Liver (tissue), 9 donors: Measurements from ENCODE around the gene DGKB. TPM values are rescaled to one million over a fixed set of nuclear protein-coding genes. Genes with fewer than 3 reads are reported as not detected.

ENCODE experiments used
- DNase-seq: peaks from one replicate; pipeline ENCODE4 v3.0.0-alpha.2; 2017; ENCODE audit warnings: low spot score
- H3K27ac ChIP-seq, 2 donors: one replicate each; pipeline ENCODE4 v1.7.0; 2013; ENCODE audit warnings: inconsistent platforms in 2 of 2, low read length in 2 of 2, control low read depth in 1 of 2, low read depth in 1 of 2, mild to moderate bottlenecking in 1 of 2
- H3K27me3 ChIP-seq, 4 donors: one replicate each; pipeline versions ENCODE4 v1.6.1 to v1.7.0; 2013; ENCODE audit warnings: low read length in 3 of 4, inconsistent platforms in 1 of 4, mild to moderate bottlenecking in 1 of 4, moderate library complexity in 1 of 4; ENCODE audit not compliant: control insufficient read depth in 4 of 4, insufficient read depth in 4 of 4
- H3K36me3 ChIP-seq, 4 donors: one replicate each; pipeline versions ENCODE4 v1.6.1 to v1.7.0; 2013; ENCODE audit warnings: low read length in 3 of 4, mild to moderate bottlenecking in 3 of 4, low read depth in 1 of 4, moderate library complexity in 1 of 4; ENCODE audit not compliant: control insufficient read depth in 4 of 4, insufficient read depth in 3 of 4
- H3K4me1 ChIP-seq, 4 donors: one replicate each; pipeline versions ENCODE4 v1.6.1 to v1.7.0; 2013; ENCODE audit warnings: low read length in 3 of 4, mild to moderate bottlenecking in 3 of 4, moderate library complexity in 1 of 4; ENCODE audit not compliant: control insufficient read depth in 4 of 4, insufficient read depth in 4 of 4
- H3K4me3 ChIP-seq, 3 donors: one replicate each; pipeline versions ENCODE4 v1.6.1 to v1.7.0; 2013; ENCODE audit warnings: low read length in 3 of 3, control low read depth in 1 of 3, low read depth in 1 of 3, mild to moderate bottlenecking in 1 of 3
- H3K9ac ChIP-seq, 2 donors: one replicate each; pipeline ENCODE4 v1.7.0; 2013; ENCODE audit warnings: low read length in 2 of 2, mild to moderate bottlenecking in 2 of 2, moderate library complexity in 2 of 2, control low read depth in 1 of 2, low read depth in 1 of 2
- H3K9me3 ChIP-seq, 4 donors: one replicate each; pipeline versions ENCODE4 v1.6.1 to v1.7.0; 2013; ENCODE audit warnings: low read length in 3 of 4; ENCODE audit not compliant: control insufficient read depth in 4 of 4
- CTCF ChIP-seq: fragments of 150-350 bp; IDR thresholded peaks from 2 replicates; pipeline ENCODE4 v1.5.1; 2017; ENCODE audit warnings: improper control_type of control experiment, low read depth, low read length; ENCODE audit not compliant: missing input control
- EGR1 ChIP-seq, 2 donors: IDR thresholded peaks; 2 replicates each; pipeline ENCODE4 v1.6.1; 2016 to 2018; ENCODE audit warnings: antibody characterized with exemption in 2 of 2, low read depth in 2 of 2
- FOXA1 ChIP-seq: IDR thresholded peaks from 2 replicates; pipeline ENCODE4 v1.6.1; 2016; ENCODE audit warnings: antibody characterized with exemption
- FOXA2 ChIP-seq: IDR thresholded peaks from 2 replicates; pipeline ENCODE4 v1.6.1; 2016; ENCODE audit warnings: antibody characterized with exemption
- GABPA ChIP-seq, 2 donors: IDR thresholded peaks in 1 of 2; conservative IDR thresholded peaks in 1 of 2; 2 replicates each; pipeline ENCODE4 v1.6.1; 2016; ENCODE audit warnings: antibody characterized with exemption in 2 of 2, mild to moderate bottlenecking in 1 of 2, moderate library complexity in 1 of 2
- HNF4A ChIP-seq, 2 donors: conservative IDR thresholded peaks; 2 replicates each; pipeline ENCODE4 v1.6.1; 2016; ENCODE audit warnings: antibody characterized with exemption in 2 of 2, mild to moderate bottlenecking in 2 of 2
- HNF4G ChIP-seq: IDR thresholded peaks from 2 replicates; pipeline ENCODE4 v1.6.1; 2016; ENCODE audit warnings: antibody characterized with exemption
- JUND ChIP-seq, 2 donors: IDR thresholded peaks; 2 replicates each; pipeline ENCODE4 v1.6.1; 2016; ENCODE audit warnings: antibody characterized with exemption in 2 of 2
- MAX ChIP-seq: IDR thresholded peaks from 2 replicates; pipeline ENCODE4 v1.6.1; 2016; ENCODE audit warnings: antibody characterized with exemption
- NR2F2 ChIP-seq: IDR thresholded peaks from 2 replicates; pipeline ENCODE4 v1.6.1; 2016; ENCODE audit warnings: antibody characterized with exemption
- RAD21 ChIP-seq, 2 donors: IDR thresholded peaks; 2 replicates each; pipeline ENCODE4 v1.6.1; 2016; ENCODE audit warnings: antibody characterized with exemption in 2 of 2, mild to moderate bottlenecking in 2 of 2
- REST ChIP-seq: IDR thresholded peaks from 2 replicates; pipeline ENCODE4 v1.6.1; 2016; ENCODE audit warnings: antibody characterized with exemption, mild to moderate bottlenecking
- RXRA ChIP-seq, 2 donors: IDR thresholded peaks; 2 replicates each; pipeline ENCODE4 v1.6.1; 2017 to 2018; ENCODE audit warnings: antibody characterized with exemption in 2 of 2, mild to moderate bottlenecking in 1 of 2
- SP1 ChIP-seq: IDR thresholded peaks from 2 replicates; pipeline ENCODE4 v1.6.1; 2018; ENCODE audit warnings: antibody characterized with exemption, mild to moderate bottlenecking
- TAF1 ChIP-seq: conservative IDR thresholded peaks from 2 replicates; pipeline ENCODE4 v1.6.1; 2016; ENCODE audit warnings: antibody characterized with exemption, mild to moderate bottlenecking
- YY1 ChIP-seq: IDR thresholded peaks from 2 replicates; pipeline ENCODE4 v1.6.1; 2016; ENCODE audit warnings: antibody characterized with exemption, mild to moderate bottlenecking
- WGBS: extraction: QIAGEN DNeasy Blood & Tissue Kit; methylation state at CpG from one replicate; pipeline ENCODE4 v1.1.7; 2013; 5-methylcytosine and 5-hydroxymethylcytosine counted together
- polyA plus RNA-seq, 2 donors: library from polyadenylated mRNA; stranded (reverse) in 1 of 2; unstranded in 1 of 2; fragments of 200-250 nt in 1 of 2; fragments of >200 nt in 1 of 2; fragmentation: Nextera tagmentation in 1 of 2; extraction: Ambion mirVana in 1 of 2; gene quantifications; one replicate each; pipeline versions ENCODE4 v1.2.1 to v1.2.3, GENCODE V29; 2013 to 2015
- total RNA-seq, 2 donors: library from RNA; depleted of rRNA; stranded (reverse); fragments of >200 nt; gene quantifications; one replicate each; pipeline ENCODE4 v1.2.3, GENCODE V29; 2014
- TF ChIP-seq, protein P1 (sequence below): IDR thresholded peaks from 2 replicates; pipeline ENCODE4 v1.6.1; 2016; ENCODE audit warnings: antibody characterized with exemption
- TF ChIP-seq, protein P2 (sequence below): IDR thresholded peaks from 2 replicates; pipeline ENCODE4 v1.6.1; 2016; ENCODE audit warnings: antibody characterized with exemption
- donor health status: healthy.
- donor health status: healthy.
- donor health status: healthy.
- donor health status: healthy.
- donor health status: healthy.

DGKB gene
- total and polyA plus RNA-seq, 4 donors = 0.09 to 0.42 TPM; not detected in 2

- Histone ChIP-seq H3K36me3 (no peaks in the 10 kb centered on the region), H3K9ac (no peak overlapping the region), H3K4me1 (no peaks in the 10 kb centered on the region), H3K4me3 (no peak overlapping the region), H3K27ac (no peak overlapping the region), H3K9me3 (no peaks in the 10 kb centered on the region), H3K27me3 (no peaks in the 10 kb centered on the region)
- no peak for DNase-seq
- TF ChIP-seq MAX = no peak
- TF ChIP-seq, protein P1, sequence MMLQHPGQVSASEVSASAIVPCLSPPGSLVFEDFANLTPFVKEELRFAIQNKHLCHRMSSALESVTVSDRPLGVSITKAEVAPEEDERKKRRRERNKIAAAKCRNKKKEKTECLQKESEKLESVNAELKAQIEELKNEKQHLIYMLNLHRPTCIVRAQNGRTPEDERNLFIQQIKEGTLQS = no peak
- TF ChIP-seq, protein P2, sequence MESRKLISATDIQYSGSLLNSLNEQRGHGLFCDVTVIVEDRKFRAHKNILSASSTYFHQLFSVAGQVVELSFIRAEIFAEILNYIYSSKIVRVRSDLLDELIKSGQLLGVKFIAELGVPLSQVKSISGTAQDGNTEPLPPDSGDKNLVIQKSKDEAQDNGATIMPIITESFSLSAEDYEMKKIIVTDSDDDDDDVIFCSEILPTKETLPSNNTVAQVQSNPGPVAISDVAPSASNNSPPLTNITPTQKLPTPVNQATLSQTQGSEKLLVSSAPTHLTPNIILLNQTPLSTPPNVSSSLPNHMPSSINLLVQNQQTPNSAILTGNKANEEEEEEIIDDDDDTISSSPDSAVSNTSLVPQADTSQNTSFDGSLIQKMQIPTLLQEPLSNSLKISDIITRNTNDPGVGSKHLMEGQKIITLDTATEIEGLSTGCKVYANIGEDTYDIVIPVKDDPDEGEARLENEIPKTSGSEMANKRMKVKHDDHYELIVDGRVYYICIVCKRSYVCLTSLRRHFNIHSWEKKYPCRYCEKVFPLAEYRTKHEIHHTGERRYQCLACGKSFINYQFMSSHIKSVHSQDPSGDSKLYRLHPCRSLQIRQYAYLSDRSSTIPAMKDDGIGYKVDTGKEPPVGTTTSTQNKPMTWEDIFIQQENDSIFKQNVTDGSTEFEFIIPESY = no peak
- no peak for TF ChIP-seq YY1
- TF ChIP-seq GABPA (IDR thresholded peaks at IDR 0.05 in 1 of 2, conservative IDR thresholded peaks at IDR 0.05 in 1 of 2) = no peak
- no peak for TF ChIP-seq CTCF
- no peak for TF ChIP-seq JUND (IDR thresholded peaks at IDR 0.05)
- no peak for TF ChIP-seq HNF4A (conservative IDR thresholded peaks at IDR 0.05)
- TF ChIP-seq TAF1 = no peak
- TF ChIP-seq EGR1 (IDR thresholded peaks at IDR 0.05; ENCODE audit: low read depth in 2 of 2) = no peak
- TF ChIP-seq HNF4G = no peak
- TF ChIP-seq REST = no peak
- no peak for TF ChIP-seq RAD21 (IDR thresholded peaks at IDR 0.05)
- no peak for TF ChIP-seq FOXA1
- no peak for TF ChIP-seq SP1
- TF ChIP-seq NR2F2 = no peak
- TF ChIP-seq RXRA (IDR thresholded peaks at IDR 0.05) = no peak
- TF ChIP-seq FOXA2 = no peak
- WGBS = 83% methylated on average over 2 of the region's 2 CpGs
Measured at GRCh38 chr7:14630048-14630447, 272.5 kb downstream of the DGKB start.

GRCh38 chr7:14628516-14628915, 274.0 kb downstream of the DGKB start:
- no peaks in the 10 kb centered on the region for H3K27me3 ChIP-seq
- no peaks in the 10 kb centered on the region for H3K36me3 ChIP-seq
- no peak overlapping the region for H3K9ac ChIP-seq
- H3K27ac ChIP-seq = no peak overlapping the region
- WGBS = 92% methylated on average over 1 of the region's 1 CpG
- TF ChIP-seq, protein P1 = no peak
- TF ChIP-seq EGR1 (IDR thresholded peaks at IDR 0.05; ENCODE audit: low read depth in 2 of 2) (no peak), HNF4A (conservative IDR thresholded peaks at IDR 0.05) (no peak), HNF4G (no peak), MAX (no peak), SP1 (no peak), FOXA1 (no peak)
- DNase-seq = no peak
- no peaks in the 10 kb centered on the region for H3K4me1 ChIP-seq
- H3K4me3 ChIP-seq = no peak overlapping the region
- H3K9me3 ChIP-seq = no peaks in the 10 kb centered on the region
